Middle frontal gyrus (tissue), 1 donor: ENCODE data around the gene ZNF521.

Experiments used
- DNase-seq: peaks from one replicate; pipeline ENCODE4 v3.0.0-alpha.2; 2015; ENCODE audit warnings: low spot score; ENCODE audit errors: extremely low spot score

Gene ZNF521

GRCh38 chr18:25132786-25133496, 219.0 kb downstream of the ZNF521 start:
- no peak for DNase-seq

GRCh38 chr18:25126751-25127150, 225.2 kb downstream of the ZNF521 start:
- DNase-seq = no peak

GRCh38 chr18:25125680-25126079, 226.3 kb downstream of the ZNF521 start:
- no peak for DNase-seq

GRCh38 chr18:25123438-25124232, 228.3 kb downstream of the ZNF521 start:
- DNase-seq = no peak

GRCh38 chr18:25121442-25121841, 230.5 kb downstream of the ZNF521 start:
- no peak for DNase-seq

GRCh38 chr18:25113566-25113965, 238.4 kb downstream of the ZNF521 start:
- no peak for DNase-seq

GRCh38 chr18:25112821-25113434, 239.0 kb downstream of the ZNF521 start:
- no peak for DNase-seq

- DNase-seq = no peak
Measured at GRCh38 chr18:25111377-25112288, 240.3 kb downstream of the ZNF521 start.

GRCh38 chr18:25109484-25109883, 242.5 kb downstream of the ZNF521 start:
- no peak for DNase-seq

GRCh38 chr18:25103468-25104155, 248.4 kb downstream of the ZNF521 start:
- DNase-seq = no peak

- DNase-seq = no peak
Measured at GRCh38 chr18:25102662-25103061, 249.3 kb downstream of the ZNF521 start.

GRCh38 chr18:25100418-25100817, 251.5 kb downstream of the ZNF521 start:
- DNase-seq = no peak

GRCh38 chr18:25099895-25100294, 252.1 kb downstream of the ZNF521 start:
- no peak for DNase-seq

- no peak for DNase-seq
Measured at GRCh38 chr18:25097569-25098056, 254.4 kb downstream of the ZNF521 start.

GRCh38 chr18:25097057-25097456, 254.9 kb downstream of the ZNF521 start:
- DNase-seq = no peak

GRCh38 chr18:25093141-25093540, 258.8 kb downstream of the ZNF521 start:
- DNase-seq = no peak

- no peak for DNase-seq
Measured at GRCh38 chr18:25089470-25089869, 262.5 kb downstream of the ZNF521 start.

- no peak for DNase-seq
Measured at GRCh38 chr18:25086876-25087275, 265.1 kb downstream of the ZNF521 start.

GRCh38 chr18:25081001-25081400, 271.0 kb downstream of the ZNF521 start:
- DNase-seq = no peak

- no peak for DNase-seq
Measured at GRCh38 chr18:25080211-25080610, 271.8 kb downstream of the ZNF521 start.
